Prostate gland (tissue), 2 donors: ENCODE measurements around the gene OR2AG2.

ENCODE experiments used
- CTCF ChIP-seq, 4 experiments: fragments of 200-600 bp in 2 of 4; fragments of 450-650 bp in 2 of 4; sonication (generic) in 2 of 4; IDR thresholded peaks; 1 replicate in 3 of 4; 2 replicates in 1 of 4; pipeline ENCODE4 v1.5.1; 2016 to 2019; ENCODE audit warnings: antibody characterized with exemption in 4 of 4, mild to moderate bottlenecking in 2 of 4, moderate library complexity in 2 of 4
- POLR2A ChIP-seq: fragments of 450-650 bp; IDR thresholded peaks from one replicate; pipeline ENCODE4 v1.6.1; 2016; ENCODE audit warnings: antibody characterized with exemption, mild to moderate bottlenecking
- POLR2AphosphoS5 ChIP-seq: sonication (generic); formaldehyde crosslinking; IDR thresholded peaks from one replicate; pipeline ENCODE4 v1.6.1; 2017; ENCODE audit warnings: antibody characterized with exemption

- TF ChIP-seq CTCF (IDR thresholded peaks at IDR 0.05) (no peak), POLR2A (no peak), POLR2AphosphoS5 (no peak)
Observed at GRCh38 chr11:6735306-6735705, 36.5 kb downstream of the OR2AG2 start.
